Measurements from ENCODE around the gene GPC3.
"Not testable (repeated sequence)": the region's sequence is repeated elsewhere in the genome, so short reads cannot be mapped to it uniquely, and the experiment has no call there.

GPC3 gene

GRCh38 chrX:133549295-133549933, 436.0 kb downstream of the GPC3 start:
- no peak overlapping the region for H3K27ac ChIP-seq
- no peak for DNase-seq (ENCODE audit: low read depth, low spot score)

GRCh38 chrX:133546441-133546840, 439.0 kb downstream of the GPC3 start:
- no peak for DNase-seq (ENCODE audit: low read depth, low spot score)

GRCh38 chrX:133544778-133545177, 440.6 kb downstream of the GPC3 start:
- H3K27ac ChIP-seq, result peak overlapping the region; percentile 80
- no peak for DNase-seq (ENCODE audit: low read depth, low spot score)

More at GRCh38 chrX:133546441-133546840, 439.0 kb downstream of the GPC3 start:
- H3K27ac ChIP-seq, result no peak overlapping the region

GRCh38 chrX:133544115-133544514, 441.3 kb downstream of the GPC3 start:
- peak; percentile 51 for DNase-seq (ENCODE audit: low read depth, low spot score)
- H3K27ac ChIP-seq, result peak overlapping the region; percentile 80

- peak overlapping the region; percentile 80 for H3K27ac ChIP-seq
- no peak for DNase-seq (ENCODE audit: low read depth, low spot score)
These were observed 441.7 kb downstream of the GPC3 start for GRCh38 chrX:133543654-133544053.

GRCh38 chrX:133542476-133542875, 442.9 kb downstream of the GPC3 start:
- no peak for DNase-seq (ENCODE audit: low read depth, low spot score)
- H3K27ac ChIP-seq, result no peak overlapping the region

- H3K27ac ChIP-seq, result no peak overlapping the region
- no peak for DNase-seq (ENCODE audit: low read depth, low spot score)
These were observed 444.4 kb downstream of the GPC3 start for GRCh38 chrX:133541021-133541420.

GRCh38 chrX:133538148-133538547, 447.2 kb downstream of the GPC3 start:
- H3K27ac ChIP-seq, result no peak overlapping the region
- no peak for DNase-seq (ENCODE audit: low read depth, low spot score)

GRCh38 chrX:133537142-133537541, 448.3 kb downstream of the GPC3 start:
- H3K27ac ChIP-seq, result no peak overlapping the region
- no peak for DNase-seq (ENCODE audit: low read depth, low spot score)

- no peak overlapping the region for H3K27ac ChIP-seq
- DNase-seq (ENCODE audit: low read depth, low spot score), result no peak
These were observed 450.3 kb downstream of the GPC3 start for GRCh38 chrX:133535066-133535465.

- no peak for DNase-seq (ENCODE audit: low read depth, low spot score)
- no peak overlapping the region for H3K27ac ChIP-seq
These were observed 451.2 kb downstream of the GPC3 start for GRCh38 chrX:133534172-133534571.

GRCh38 chrX:133533249-133533648, 452.1 kb downstream of the GPC3 start:
- no peak for DNase-seq (ENCODE audit: low read depth, low spot score)
- no peak overlapping the region for H3K27ac ChIP-seq

GRCh38 chrX:133530960-133531359, 454.4 kb downstream of the GPC3 start:
- DNase-seq (ENCODE audit: low read depth, low spot score), result no peak
- no peak overlapping the region for H3K27ac ChIP-seq

GRCh38 chrX:133529578-133529977, 455.8 kb downstream of the GPC3 start:
- H3K27ac ChIP-seq, result no peak overlapping the region
- no peak for DNase-seq (ENCODE audit: low read depth, low spot score)

- no peak for DNase-seq (ENCODE audit: low read depth, low spot score)
These were observed 457.6 kb downstream of the GPC3 start for GRCh38 chrX:133527825-133528224.

GRCh38 chrX:133527415-133527814, 458.0 kb downstream of the GPC3 start:
- DNase-seq (ENCODE audit: low read depth, low spot score), result peak; percentile 8
- no peak overlapping the region for H3K27ac ChIP-seq

More at GRCh38 chrX:133527825-133528224, 457.6 kb downstream of the GPC3 start:
- no peak overlapping the region for H3K27ac ChIP-seq

GRCh38 chrX:133526773-133527172, 458.6 kb downstream of the GPC3 start:
- not testable (repeated sequence) for H3K27ac ChIP-seq; DNase-seq (ENCODE audit: low read depth, low spot score)

- no peak for DNase-seq (ENCODE audit: low read depth, low spot score)
- H3K27ac ChIP-seq, result peak overlapping the region; percentile 48
These were observed 461.9 kb downstream of the GPC3 start for GRCh38 chrX:133523526-133523925.

- peak; percentile 44 for DNase-seq (ENCODE audit: low read depth, low spot score)
- H3K27ac ChIP-seq, result peak overlapping the region; percentile 48
These were observed 462.3 kb downstream of the GPC3 start for GRCh38 chrX:133523081-133523487.

GRCh38 chrX:133516686-133517085, 468.7 kb downstream of the GPC3 start:
- no peak overlapping the region for H3K27ac ChIP-seq
- no peak for DNase-seq (ENCODE audit: low read depth, low spot score)

GRCh38 chrX:133514486-133514885, 470.9 kb downstream of the GPC3 start:
- H3K27ac ChIP-seq, result no peak overlapping the region
- no peak for DNase-seq (ENCODE audit: low read depth, low spot score)

- no peak for DNase-seq (ENCODE audit: low read depth, low spot score)
- H3K27ac ChIP-seq, result no peak overlapping the region
These were observed 472.3 kb downstream of the GPC3 start for GRCh38 chrX:133513123-133513522.

Data from epithelial cell of prostate (primary cell).